IMR-90 (cell line): ENCODE measurements around the gene NR6A1.

Experiments
- CEBPB ChIP-seq: IDR thresholded peaks from 2 replicates; pipeline ENCODE4 v1.6.1; 2012; ENCODE audit warnings: low read depth, low read length, improper control_type of control experiment
- MAFK ChIP-seq: IDR thresholded peaks from 2 replicates; pipeline ENCODE4 v1.6.1; 2012; ENCODE audit warnings: low read depth, low read length, improper control_type of control experiment
- POLR2A ChIP-seq: IDR thresholded peaks from 2 replicates; pipeline ENCODE4 v1.6.1; 2012; ENCODE audit warnings: mild to moderate bottlenecking, low read depth, low read length
- RFX5 ChIP-seq: IDR thresholded peaks from 2 replicates; pipeline ENCODE4 v1.8.0; 2012; ENCODE audit warnings: low read depth, mild to moderate bottlenecking, low read length, moderate library complexity
- TF ChIP-seq, protein P1 (sequence below): conservative IDR thresholded peaks from 2 replicates; pipeline ENCODE4 v1.5.1; 2012; ENCODE audit warnings: mild to moderate bottlenecking, low read depth, low read length, improper control_type of control experiment
- TF ChIP-seq, protein P2 (sequence below): fragments of 150-350 bp; IDR thresholded peaks from 2 replicates; pipeline ENCODE4 v1.6.1; 2016; ENCODE audit warnings: low read depth, mild to moderate bottlenecking, low read length, moderate library complexity, borderline replicate concordance

DNA sequence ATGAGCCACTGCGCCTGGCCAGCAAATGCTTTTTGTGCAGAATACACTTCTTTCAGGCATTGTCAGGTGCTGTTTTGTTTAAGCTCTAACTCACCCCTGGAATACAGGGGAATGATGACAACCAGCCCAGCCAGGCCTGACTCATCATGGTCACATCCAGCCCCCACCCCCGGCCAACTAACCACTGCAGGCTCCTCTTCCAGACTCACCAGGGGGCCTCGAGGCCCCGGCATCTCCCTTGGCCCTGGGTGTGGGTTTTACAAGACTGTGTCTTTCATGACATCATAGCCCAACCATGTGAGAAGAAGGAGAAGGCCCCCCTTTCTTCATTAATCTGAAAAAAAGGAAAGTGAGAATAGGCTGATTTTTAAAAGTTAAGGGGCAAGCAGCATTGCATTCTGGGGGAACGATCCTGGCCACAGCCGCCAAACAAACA lies 41.3 kb upstream of the NR6A1 start:
- TF ChIP-seq, protein P1, sequence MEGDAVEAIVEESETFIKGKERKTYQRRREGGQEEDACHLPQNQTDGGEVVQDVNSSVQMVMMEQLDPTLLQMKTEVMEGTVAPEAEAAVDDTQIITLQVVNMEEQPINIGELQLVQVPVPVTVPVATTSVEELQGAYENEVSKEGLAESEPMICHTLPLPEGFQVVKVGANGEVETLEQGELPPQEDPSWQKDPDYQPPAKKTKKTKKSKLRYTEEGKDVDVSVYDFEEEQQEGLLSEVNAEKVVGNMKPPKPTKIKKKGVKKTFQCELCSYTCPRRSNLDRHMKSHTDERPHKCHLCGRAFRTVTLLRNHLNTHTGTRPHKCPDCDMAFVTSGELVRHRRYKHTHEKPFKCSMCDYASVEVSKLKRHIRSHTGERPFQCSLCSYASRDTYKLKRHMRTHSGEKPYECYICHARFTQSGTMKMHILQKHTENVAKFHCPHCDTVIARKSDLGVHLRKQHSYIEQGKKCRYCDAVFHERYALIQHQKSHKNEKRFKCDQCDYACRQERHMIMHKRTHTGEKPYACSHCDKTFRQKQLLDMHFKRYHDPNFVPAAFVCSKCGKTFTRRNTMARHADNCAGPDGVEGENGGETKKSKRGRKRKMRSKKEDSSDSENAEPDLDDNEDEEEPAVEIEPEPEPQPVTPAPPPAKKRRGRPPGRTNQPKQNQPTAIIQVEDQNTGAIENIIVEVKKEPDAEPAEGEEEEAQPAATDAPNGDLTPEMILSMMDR: peak; percentile 31
- TF ChIP-seq RFX5 (no peak), CEBPB (no peak), MAFK (peak; percentile 16; the same call in 1 of the 2 replicates), POLR2A (no peak)
- TF ChIP-seq, protein P2, sequence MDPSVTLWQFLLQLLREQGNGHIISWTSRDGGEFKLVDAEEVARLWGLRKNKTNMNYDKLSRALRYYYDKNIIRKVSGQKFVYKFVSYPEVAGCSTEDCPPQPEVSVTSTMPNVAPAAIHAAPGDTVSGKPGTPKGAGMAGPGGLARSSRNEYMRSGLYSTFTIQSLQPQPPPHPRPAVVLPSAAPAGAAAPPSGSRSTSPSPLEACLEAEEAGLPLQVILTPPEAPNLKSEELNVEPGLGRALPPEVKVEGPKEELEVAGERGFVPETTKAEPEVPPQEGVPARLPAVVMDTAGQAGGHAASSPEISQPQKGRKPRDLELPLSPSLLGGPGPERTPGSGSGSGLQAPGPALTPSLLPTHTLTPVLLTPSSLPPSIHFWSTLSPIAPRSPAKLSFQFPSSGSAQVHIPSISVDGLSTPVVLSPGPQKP: no peak
